Gastroesophageal sphincter (tissue), 3 donors: ENCODE results near the gene CLSTN2.

ENCODE experiments used
- CTCF ChIP-seq, 4 experiments: fragments of 200-600 bp in 2 of 4; fragments of 450-650 bp in 2 of 4; sonication (generic) in 1 of 4; IDR thresholded peaks; one replicate each; pipeline ENCODE4 v1.5.1; 2017 to 2019; ENCODE audit warnings: antibody characterized with exemption in 4 of 4, mild to moderate bottlenecking in 2 of 4, moderate library complexity in 2 of 4
- POLR2A ChIP-seq, 2 donors: fragments of 450-650 bp; IDR thresholded peaks; one replicate each; pipeline ENCODE4 v1.6.1; 2017; ENCODE audit warnings: antibody characterized with exemption in 2 of 2, mild to moderate bottlenecking in 2 of 2, moderate library complexity in 1 of 2
- POLR2AphosphoS5 ChIP-seq: sonication (generic); formaldehyde crosslinking; IDR thresholded peaks from one replicate; pipeline ENCODE4 v1.6.1; 2017; ENCODE audit warnings: antibody characterized with exemption

DNA sequence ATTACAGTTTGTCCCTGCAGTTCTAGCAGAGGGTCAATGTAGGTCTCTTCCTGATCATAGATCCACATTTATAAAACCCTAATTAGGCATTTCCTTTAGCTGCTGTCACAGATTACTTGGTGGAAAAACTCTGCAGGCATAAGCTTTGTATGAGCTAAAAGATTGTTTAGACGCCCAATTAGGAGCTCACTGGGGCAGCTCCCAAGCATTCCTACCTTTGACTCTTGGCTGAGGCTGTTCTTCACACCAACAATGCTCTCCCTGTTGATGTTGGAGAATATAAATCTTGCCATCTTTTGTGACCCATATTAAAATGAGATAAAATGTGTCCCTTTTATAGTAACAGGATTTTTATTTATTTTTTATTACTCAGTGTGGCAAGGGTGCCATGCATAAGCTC lies 594.6 kb downstream of the CLSTN2 start:
- TF ChIP-seq POLR2A (IDR thresholded peaks at IDR 0.05) = no peak
- TF ChIP-seq CTCF (IDR thresholded peaks at IDR 0.05) = no peak
- TF ChIP-seq POLR2AphosphoS5 = no peak
